ENCODE data around the gene LIPC. TPM values are rescaled to one million over a fixed set of nuclear protein-coding genes. Genes with fewer than 3 reads are reported as not detected.

The LIPC gene
- total RNA-seq, 1 experiment from 2014 or later = not detected

DNA sequence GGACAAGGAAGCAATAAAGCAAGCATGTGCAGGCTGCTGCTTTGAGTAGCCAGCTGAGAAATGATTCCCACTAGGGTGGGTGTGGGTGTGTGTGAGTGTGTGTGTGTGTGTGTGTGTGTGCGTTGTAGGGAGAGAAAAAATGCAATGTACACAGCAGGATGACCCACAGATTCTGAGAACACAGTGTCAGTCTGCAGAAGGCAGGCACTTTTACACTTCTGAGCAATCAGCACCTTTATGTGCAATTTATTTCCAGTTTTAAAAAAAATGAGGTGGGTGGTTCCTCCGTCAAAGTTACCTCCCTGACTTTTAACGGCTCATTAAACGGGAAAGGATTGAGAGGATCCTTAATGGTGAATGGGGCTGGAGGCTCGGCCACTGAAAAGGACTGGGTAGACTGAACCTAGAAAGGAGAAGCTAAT, 38.5 kb upstream of the LIPC start:
- POLR2A ChIA-PET (ENCODE audit: low non-redundant PET) = no interaction called here
- Histone ChIP-seq H3K9me3 (ENCODE audit: low read depth, low read length, poor library complexity, severe bottlenecking) (no peaks in the 10 kb centered on the region), H3K27ac (ENCODE audit: low read depth, low read length, poor library complexity, severe bottlenecking) (no peak overlapping the region), H3K4me3 (ENCODE audit: low read depth, low read length, poor library complexity, severe bottlenecking) (no peak overlapping the region), H3K36me3 (ENCODE audit: insufficient read depth, low read length, poor library complexity, severe bottlenecking) (no peaks in the 10 kb centered on the region), H3K27me3 (replicated peaks; ENCODE audit: insufficient read depth, low read depth, low read length, poor library complexity) (no peaks in the 10 kb centered on the region), H3K4me1 (ENCODE audit: insufficient read depth, low read length, poor library complexity, severe bottlenecking) (no peaks in the 10 kb centered on the region)
- CTCF ChIA-PET = no interaction called here
- no TSS peak for BruUV-seq (replicated peaks)
- intact Hi-C loops (cut with micrococcal nuclease; ENCODE audit: unreplicated experiment) = no loop called here
- no peak for DNase-seq (ENCODE audit: low spot score)
- TF ChIP-seq, protein P1, sequence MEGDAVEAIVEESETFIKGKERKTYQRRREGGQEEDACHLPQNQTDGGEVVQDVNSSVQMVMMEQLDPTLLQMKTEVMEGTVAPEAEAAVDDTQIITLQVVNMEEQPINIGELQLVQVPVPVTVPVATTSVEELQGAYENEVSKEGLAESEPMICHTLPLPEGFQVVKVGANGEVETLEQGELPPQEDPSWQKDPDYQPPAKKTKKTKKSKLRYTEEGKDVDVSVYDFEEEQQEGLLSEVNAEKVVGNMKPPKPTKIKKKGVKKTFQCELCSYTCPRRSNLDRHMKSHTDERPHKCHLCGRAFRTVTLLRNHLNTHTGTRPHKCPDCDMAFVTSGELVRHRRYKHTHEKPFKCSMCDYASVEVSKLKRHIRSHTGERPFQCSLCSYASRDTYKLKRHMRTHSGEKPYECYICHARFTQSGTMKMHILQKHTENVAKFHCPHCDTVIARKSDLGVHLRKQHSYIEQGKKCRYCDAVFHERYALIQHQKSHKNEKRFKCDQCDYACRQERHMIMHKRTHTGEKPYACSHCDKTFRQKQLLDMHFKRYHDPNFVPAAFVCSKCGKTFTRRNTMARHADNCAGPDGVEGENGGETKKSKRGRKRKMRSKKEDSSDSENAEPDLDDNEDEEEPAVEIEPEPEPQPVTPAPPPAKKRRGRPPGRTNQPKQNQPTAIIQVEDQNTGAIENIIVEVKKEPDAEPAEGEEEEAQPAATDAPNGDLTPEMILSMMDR (conservative IDR thresholded peaks at IDR 0.05; ENCODE audit: low read depth, low read length) = no peak

GRCh38 chr15:58396181-58396580, 35.6 kb upstream of the LIPC start:
- Histone ChIP-seq H3K9me3 (ENCODE audit: low read depth, low read length, poor library complexity, severe bottlenecking) (no peaks in the 10 kb centered on the region), H3K27me3 (replicated peaks; ENCODE audit: insufficient read depth, low read depth, low read length, poor library complexity) (no peaks in the 10 kb centered on the region), H3K4me1 (ENCODE audit: insufficient read depth, low read length, poor library complexity, severe bottlenecking) (no peaks in the 10 kb centered on the region), H3K27ac (ENCODE audit: low read depth, low read length, poor library complexity, severe bottlenecking) (no peak overlapping the region), H3K4me3 (ENCODE audit: low read depth, low read length, poor library complexity, severe bottlenecking) (no peak overlapping the region), H3K36me3 (ENCODE audit: insufficient read depth, low read length, poor library complexity, severe bottlenecking) (no peaks in the 10 kb centered on the region)
- intact Hi-C loops (cut with micrococcal nuclease; ENCODE audit: unreplicated experiment) = no loop called here
- ChIA-PET POLR2A (ENCODE audit: low non-redundant PET) (no interaction called here), CTCF (no interaction called here)
- no peak for TF ChIP-seq EZH2 (IDR thresholded peaks at IDR 0.05; ENCODE audit: borderline replicate concordance, low read depth, low read length, poor library complexity, severe bottlenecking)
- TF ChIP-seq, protein P1 (conservative IDR thresholded peaks at IDR 0.05; ENCODE audit: low read depth, low read length) = no peak
- DNase-seq (ENCODE audit: low spot score) = peak; percentile 30
- no TSS peak for BruUV-seq (replicated peaks)

DNA sequence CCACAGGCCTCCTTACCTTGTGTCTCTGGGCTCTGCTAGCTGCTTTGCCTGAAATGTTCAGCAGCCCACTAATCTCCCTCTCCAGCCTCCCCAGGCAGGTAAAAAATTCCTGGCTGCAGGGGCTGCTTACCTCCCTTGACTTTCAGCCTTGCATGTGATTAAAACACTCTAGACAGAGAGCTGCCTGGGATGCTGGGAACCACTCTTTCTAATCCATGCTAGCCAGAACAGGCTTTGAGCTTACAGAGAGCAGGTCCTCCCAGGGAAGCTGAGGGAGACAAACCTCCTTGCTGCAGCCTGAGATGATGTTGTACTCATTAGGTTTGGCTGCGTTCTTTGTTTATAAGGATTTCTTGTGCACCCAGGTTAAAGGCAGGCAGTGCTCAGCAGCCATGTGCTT, 33.7 kb upstream of the LIPC start:
- no peak for DNase-seq (ENCODE audit: low spot score)
- BruUV-seq (replicated peaks) = no TSS peak
- H3K27me3 ChIP-seq (replicated peaks; ENCODE audit: insufficient read depth, low read depth, low read length, poor library complexity) = no peaks in the 10 kb centered on the region
- no peaks in the 10 kb centered on the region for H3K36me3 ChIP-seq (ENCODE audit: insufficient read depth, low read length, poor library complexity, severe bottlenecking)
- H3K27ac ChIP-seq (ENCODE audit: low read depth, low read length, poor library complexity, severe bottlenecking) = no peak overlapping the region
- TF ChIP-seq, protein P1 (conservative IDR thresholded peaks at IDR 0.05; ENCODE audit: low read depth, low read length) = no peak
- no peak for TF ChIP-seq EZH2 (IDR thresholded peaks at IDR 0.05; ENCODE audit: borderline replicate concordance, low read depth, low read length, poor library complexity, severe bottlenecking)
- H3K4me1 ChIP-seq (ENCODE audit: insufficient read depth, low read length, poor library complexity, severe bottlenecking) = no peaks in the 10 kb centered on the region
- intact Hi-C loops (cut with micrococcal nuclease; ENCODE audit: unreplicated experiment) = no loop called here
- H3K4me3 ChIP-seq (ENCODE audit: low read depth, low read length, poor library complexity, severe bottlenecking) = no peak overlapping the region
- ChIA-PET CTCF (no interaction called here), POLR2A (ENCODE audit: low non-redundant PET) (no interaction called here)
- H3K9me3 ChIP-seq (ENCODE audit: low read depth, low read length, poor library complexity, severe bottlenecking) = no peaks in the 10 kb centered on the region

Measured in A673 (cell line).